ENCODE measurements around the gene DCDC2B. TPM values are rescaled to one million over a fixed set of nuclear protein-coding genes. Genes with fewer than 3 reads are reported as not detected.

The DCDC2B gene
- total RNA-seq, 1 experiment from 2014 or later, result 0.27 TPM

- no peak for TF ChIP-seq EZH2phosphoT487 (IDR thresholded peaks at IDR 0.05; ENCODE audit: borderline replicate concordance)
- TF ChIP-seq POLR2AphosphoS5 (IDR thresholded peaks at IDR 0.05; ENCODE audit: low read depth, low read length), result no peak
- no peak for TF ChIP-seq SP1 (IDR thresholded peaks at IDR 0.05; ENCODE audit: low read depth)
- TF ChIP-seq SIN3A (IDR thresholded peaks at IDR 0.05; ENCODE audit: low read depth), result no peak
- no peak for TF ChIP-seq EZH2 (IDR thresholded peaks at IDR 0.05)
These were observed 37.9 kb upstream of the DCDC2B start (continued) for GRCh38 chr1:32170991-32171390.

GRCh38 chr1:32172621-32173245, 36.2 kb upstream of the DCDC2B start:
- no peaks in the 10 kb centered on the region for H3K79me2 ChIP-seq (ENCODE audit: insufficient read depth, low read length)
- POLR2A ChIA-PET, result no interaction called here
- no peak overlapping the region for H3K4me3 ChIP-seq (replicated peaks in 1 of 2; ENCODE audit: low read depth in 1 of 2, low read length in 2 of 2)
- H3K4me1 ChIP-seq (ENCODE audit: control insufficient read depth in 1 of 2, insufficient read depth in 2 of 2, low read length in 2 of 2), result peaks cover 0 to 10% of the 10 kb centered on the region in 2 experiments; a peak in 2 of 4 replicates
- H3K27ac ChIP-seq (ENCODE audit: low read depth, low read length), result no peak overlapping the region
- H3K27me3 ChIP-seq (ENCODE audit: insufficient read depth, low read length), result no peaks in the 10 kb centered on the region
- TF ChIP-seq FOSL1 (IDR thresholded peaks at IDR 0.05; ENCODE audit: low read depth), result peak; percentile 43; the same call in 1 of the 2 replicates
- 0 out of 2 replicates have a peak, but pooled peaks have one; percentile 19 for TF ChIP-seq JUND (IDR thresholded peaks at IDR 0.05)
- no peak for TF ChIP-seq ELF1 (IDR thresholded peaks at IDR 0.05; ENCODE audit: borderline replicate concordance, low read depth)
- no peak for TF ChIP-seq EZH2 (IDR thresholded peaks at IDR 0.05)
- no peaks in the 10 kb centered on the region for H4K20me1 ChIP-seq (ENCODE audit: insufficient read depth)
- CTCF ChIA-PET, result no interaction called here
- peak overlapping the region; percentile 18; the same call in 1 of the 2 replicates for H3K4me2 ChIP-seq (ENCODE audit: low read length)
- H3K36me3 ChIP-seq (ENCODE audit: control insufficient read depth in 1 of 2, insufficient read depth in 2 of 2, low read length in 2 of 2), result peaks cover 17 to 19% of the 10 kb centered on the region in 2 experiments
- no peaks in the 10 kb centered on the region for H3K9me3 ChIP-seq (ENCODE audit: control insufficient read depth in 1 of 2, insufficient read depth in 1 of 2, low read depth in 1 of 2, low read length in 2 of 2)
- H2AFZ ChIP-seq (ENCODE audit: low read depth, low read length, poor library complexity, severe bottlenecking), result no peak overlapping the region
- RAD21 ChIA-PET (ENCODE audit: low non-redundant PET in 1 of 2, low total read pairs in 2 of 2, uncharacterized antibody in 2 of 2, unreplicated experiment in 2 of 2), result no interaction called here
- no peaks in the 10 kb centered on the region for H3K9me2 ChIP-seq (ENCODE audit: insufficient read depth)
- peak; percentile 25; the same call in 1 of the 2 replicates for ATAC-seq
- intact Hi-C loops (cut with micrococcal nuclease), result no loop called here
- H3K9ac ChIP-seq (ENCODE audit: low read length), result no peak overlapping the region
- no TSS peak for BruUV-seq (replicated peaks)
- no peak for DNase-seq (ENCODE audit: low read depth, low spot score)

Data from HCT116 (cell line).